GM18519 (cell line): ENCODE data around the gene CC2D2A.

Experiments
- ATAC-seq: cut with Tn5 transposase; IDR thresholded peaks from one replicate; pipeline ENCODE4 v1.9.1; 2021; ENCODE audit warnings: mild to moderate bottlenecking, moderate library complexity; ENCODE audit not compliant: unreplicated experiment, low FRiP score

The CC2D2A gene

DNA sequence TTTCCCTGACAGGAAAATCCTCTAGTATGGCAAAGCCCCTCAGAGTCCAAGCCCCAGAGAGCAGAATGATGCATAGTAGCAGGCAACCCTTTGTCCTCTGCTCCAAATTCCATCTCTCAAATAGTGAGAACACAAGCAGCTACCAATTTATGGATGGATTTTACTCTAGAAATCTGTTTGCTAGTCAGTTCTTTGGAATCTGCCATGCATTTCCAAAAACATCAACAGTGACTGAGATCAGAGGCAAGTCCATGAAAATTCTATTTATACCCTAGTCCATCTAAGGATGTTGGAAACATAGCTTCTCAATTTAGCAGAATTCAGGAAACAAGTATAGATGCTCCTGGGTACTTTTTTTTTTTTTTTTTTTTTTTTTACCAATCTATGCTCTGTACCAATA, 10.0 kb upstream of the CC2D2A start:
- no peak for ATAC-seq

DNA sequence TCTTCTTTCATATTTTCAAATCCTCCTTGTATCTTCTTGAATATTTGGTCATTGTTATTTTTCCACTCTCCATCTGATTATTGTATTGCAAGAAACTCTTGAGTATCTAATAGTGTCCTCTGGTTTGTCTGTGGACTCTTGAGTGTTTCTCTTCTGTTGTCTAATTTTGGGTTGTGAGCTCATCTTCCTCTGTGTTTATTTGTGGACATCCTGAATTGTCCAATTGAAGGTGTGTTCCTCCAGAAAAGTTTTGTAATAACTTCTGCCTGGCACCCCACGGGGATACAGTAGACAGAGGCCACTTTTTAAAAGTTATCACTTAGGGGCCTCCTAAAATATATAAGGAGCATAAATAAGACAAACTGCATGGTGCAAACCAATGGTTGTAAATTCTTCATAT, 3.1 kb upstream of the CC2D2A start:
- no peak for ATAC-seq

DNA sequence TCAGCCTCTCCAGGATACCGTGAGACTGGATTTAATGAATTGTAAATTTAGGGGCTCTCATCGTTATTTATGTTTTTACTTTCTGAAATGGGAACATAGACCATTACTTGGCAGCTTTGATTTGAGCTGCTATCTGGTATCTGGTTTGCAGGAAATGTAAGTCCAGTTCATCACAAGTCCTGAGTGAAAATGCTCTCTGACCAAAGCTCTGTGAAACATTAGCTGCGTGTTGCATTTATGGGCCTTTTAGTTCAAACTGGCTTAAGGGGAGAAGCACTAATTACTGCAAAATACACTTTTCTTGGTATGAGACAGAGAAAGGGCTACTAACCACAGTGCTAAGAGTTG, 420 bp downstream of the CC2D2A start:
- ATAC-seq = no peak

DNA sequence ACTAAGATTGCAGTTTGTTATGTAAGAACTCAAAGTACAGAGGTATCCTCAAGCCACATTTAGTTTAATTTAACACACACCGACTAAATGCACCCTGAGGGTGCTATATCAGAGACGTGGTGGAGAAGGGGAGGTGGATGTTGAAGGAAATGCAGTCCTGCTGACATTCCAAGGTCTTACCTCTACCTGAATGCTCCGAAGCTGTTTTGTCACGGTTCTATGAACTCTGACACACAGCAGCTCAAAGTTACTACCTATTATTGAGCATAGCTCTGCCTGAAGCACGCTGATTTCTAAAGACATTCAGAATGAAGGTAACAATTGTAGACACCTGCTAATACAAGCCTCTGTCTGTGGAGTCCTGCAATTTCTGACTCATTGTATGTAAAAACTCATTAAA, 6.7 kb downstream of the CC2D2A start:
- no peak for ATAC-seq

DNA sequence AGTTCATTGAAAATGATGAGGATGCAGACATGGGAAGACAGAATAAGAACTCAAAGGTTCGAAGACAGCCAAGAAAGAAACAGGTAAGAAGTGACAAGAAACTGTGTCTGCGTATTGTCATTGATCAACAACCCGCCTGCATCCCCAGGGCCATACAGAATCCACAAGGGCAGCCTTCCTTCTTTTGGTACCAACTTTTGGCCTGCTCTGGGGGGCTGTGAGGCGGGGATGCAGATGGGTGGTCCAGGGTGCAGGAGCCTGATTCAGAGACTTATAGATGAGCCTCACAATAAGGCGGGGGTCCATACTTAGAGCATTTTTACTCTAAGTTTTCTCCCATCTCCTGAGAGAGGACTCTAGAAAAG, 9.0 kb downstream of the CC2D2A start:
- ATAC-seq = no peak

DNA sequence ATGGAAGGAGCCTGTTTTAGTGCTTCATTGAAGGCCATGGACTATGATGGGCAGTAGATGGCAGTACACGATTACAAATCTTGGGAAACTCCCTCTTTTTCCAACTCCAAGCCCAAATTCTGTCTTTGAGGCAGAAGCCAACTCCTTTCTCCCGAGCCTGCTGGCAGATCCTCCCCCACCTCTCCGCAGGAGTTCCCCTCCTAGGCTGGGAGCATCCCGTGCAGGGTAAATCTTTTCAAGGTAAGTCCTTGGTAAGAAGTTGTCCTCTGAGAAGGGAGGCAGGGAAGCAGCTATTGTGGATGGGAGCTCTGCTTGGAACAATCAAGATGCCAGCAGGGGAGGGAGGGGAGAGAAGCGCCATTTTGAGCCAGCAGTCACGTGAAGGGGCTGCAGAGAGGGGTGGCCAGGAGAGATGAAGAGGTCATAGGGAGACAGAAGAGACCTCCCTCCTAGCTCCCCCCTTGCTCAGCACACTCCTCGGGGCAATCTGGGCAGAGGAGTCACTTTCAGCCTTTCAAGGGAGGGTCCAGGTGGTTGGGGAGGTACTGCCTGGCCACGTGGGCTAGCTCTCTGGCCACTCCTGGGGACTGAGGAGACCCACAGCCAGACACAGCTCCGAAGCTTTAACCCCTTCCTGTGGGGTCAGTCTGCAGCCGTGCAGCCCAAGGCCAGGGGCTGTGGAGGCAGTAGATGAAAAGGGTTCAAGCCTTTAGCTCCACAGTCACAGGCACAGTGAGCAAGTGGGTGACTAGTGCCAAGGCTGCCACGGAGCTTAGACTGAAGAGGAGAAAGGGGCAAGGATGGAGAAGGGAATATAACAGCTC, 9.6 kb downstream of the CC2D2A start:
- no peak for ATAC-seq

DNA sequence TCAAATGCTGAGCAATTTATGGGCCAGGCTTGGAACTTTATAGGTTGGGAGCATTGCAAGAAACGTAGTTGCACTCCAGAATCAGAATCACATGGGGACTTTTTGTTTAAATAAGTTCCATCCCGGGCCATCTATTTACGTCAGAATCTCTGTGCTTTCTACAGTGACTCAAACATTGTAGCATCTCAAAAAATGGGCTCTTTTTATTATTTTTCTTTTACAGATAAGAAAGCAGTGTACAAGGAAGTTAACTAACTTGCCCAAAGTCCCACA, 10.2 kb downstream of the CC2D2A start:
- no peak for ATAC-seq

DNA sequence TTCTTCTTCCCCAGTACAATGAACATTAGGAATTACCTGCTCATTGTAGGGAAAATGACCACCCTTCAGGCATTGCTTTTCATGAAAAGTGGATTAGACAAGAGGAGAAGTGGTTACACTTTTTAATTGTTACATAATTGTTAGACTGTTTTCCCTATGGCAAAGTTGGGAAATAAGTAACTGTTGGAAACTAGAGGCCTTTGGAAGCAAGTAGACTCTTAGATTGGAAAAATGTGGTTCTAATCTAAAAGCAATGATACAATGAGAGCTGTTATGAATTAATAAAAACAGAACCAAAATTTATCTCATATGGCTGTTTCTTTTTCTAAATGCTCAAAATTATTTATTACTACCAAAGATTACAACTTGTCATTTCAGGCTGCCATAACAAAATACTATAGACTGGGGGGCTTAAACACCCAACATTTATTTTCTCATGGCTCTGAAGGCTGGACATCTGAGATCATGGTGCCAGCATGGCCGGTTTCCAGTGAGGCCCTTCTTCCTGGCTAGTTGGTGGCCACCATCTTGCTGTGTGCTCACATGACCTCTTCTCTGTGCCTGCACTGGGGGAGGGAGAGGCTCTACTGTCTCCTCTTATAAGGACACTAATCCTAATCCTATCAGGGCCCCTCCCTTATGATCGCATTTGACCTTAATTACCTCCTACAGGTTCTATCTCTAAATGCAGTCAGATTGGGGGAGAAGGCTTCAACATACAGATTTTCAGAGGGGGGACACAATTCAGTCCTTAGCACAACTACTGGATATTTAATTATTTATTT, 12.5 kb downstream of the CC2D2A start:
- ATAC-seq = no peak

DNA sequence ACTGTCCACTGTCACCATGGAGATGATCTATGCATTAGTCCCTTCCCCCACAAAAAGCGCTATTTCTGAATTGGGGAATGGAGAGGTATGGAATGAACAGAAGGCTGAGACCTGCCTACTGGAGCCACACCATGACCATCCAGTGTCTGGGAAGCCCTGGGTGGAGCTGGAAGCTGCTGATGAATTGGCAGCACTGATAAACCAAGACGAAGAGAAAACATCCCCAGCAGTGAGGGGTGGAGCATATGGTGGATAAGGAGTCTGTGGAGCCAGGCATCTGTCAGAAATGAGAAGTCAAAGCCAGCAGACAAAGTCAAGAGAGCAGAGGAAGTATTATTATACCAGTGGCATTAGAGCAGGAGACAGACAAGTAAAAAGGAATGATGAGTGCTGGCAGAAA, 13.2 kb downstream of the CC2D2A start:
- no peak for ATAC-seq

DNA sequence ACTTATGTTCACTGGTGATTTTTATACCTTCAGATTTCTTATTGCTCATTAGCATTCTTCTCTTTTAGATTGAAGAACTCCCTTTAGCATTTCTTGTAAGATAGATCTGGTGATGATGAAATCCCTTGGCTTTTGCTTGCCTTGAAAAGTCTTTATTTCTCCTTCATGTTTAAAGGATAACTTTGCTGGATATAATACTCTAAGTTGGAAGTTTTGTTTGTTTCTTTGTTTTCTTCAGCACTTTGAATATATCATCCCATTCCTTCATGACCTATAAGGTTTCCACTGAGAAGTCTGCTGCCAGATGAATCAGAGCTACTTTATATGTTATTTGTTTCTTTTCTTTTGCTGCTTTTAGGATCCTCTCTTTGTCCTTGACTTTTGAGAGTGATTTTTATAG, 18.5 kb downstream of the CC2D2A start:
- ATAC-seq = no peak

DNA sequence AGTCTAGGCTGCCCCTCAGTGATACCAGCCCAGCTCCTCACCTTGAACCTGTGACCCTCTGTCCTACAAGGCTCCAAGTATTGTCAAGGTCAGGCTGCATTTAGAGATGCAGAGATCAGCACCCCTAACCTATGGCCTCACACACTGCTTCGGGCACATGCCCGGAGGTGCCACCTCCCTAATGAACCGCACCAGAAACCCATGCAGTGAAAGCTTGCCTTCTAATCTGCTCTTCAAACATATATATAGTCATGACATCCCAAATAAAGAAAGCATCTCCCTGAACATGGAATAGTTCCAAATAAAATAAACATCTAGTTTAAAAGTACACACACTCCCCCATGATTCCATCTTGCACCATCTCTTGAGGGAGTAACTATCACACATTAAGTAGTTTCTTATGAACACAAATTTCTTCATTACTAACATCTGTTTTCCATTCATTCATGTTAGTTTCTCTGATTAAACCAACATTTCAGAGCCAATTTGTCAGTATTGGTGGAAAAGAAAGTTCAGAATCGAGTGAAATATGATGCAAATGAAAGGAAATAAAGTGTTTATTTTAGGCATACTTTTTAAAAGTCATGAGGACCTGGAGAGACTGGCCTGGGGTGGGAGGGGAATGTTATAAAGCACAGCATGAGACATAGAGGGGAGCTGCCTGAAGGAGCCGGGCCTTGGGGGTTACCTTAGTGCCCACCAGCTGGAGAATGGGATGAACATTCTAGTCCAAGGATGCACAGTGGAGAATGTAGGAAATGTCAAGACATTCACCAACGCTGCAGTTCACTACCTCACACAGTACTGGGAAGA, 19.2 kb downstream of the CC2D2A start:
- no peak for ATAC-seq

DNA sequence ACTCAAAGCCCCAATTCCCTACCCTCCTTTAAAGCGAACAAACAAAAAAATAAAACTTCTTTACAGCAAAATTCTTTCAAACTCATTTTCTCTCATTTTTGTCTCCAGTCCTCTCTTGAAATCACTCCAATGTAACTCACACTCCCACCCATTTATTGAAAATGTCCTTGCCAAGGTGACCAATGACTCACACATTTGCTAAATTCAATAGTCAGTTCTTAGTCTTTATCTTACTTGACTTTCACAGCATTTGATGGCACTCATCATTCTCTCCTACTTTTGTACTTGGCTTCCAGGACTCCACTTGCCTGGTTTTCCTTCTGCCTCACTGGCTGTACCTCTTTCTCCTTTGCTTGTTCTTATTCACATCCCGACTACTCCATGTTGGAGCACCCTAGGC, 19.9 kb downstream of the CC2D2A start:
- no peak for ATAC-seq

DNA sequence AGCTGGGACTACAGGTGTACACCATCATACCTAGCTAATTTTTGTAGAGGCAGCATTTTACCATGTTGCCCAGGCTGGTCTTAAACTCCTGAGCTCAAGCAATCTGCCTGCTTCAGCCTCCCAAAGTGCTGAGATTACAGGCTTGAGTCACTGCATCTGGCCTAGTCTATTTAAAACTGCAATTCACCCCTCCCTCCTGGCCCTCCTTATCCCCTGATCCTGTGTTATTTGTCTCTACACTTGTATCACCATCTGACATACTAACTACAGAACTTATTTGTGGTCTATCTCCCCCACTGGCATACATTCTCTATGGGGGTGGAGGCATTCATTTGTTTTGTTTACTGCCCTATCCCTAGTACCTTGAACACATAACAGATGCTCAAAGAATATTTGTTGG, 23.7 kb downstream of the CC2D2A start:
- ATAC-seq = no peak

DNA sequence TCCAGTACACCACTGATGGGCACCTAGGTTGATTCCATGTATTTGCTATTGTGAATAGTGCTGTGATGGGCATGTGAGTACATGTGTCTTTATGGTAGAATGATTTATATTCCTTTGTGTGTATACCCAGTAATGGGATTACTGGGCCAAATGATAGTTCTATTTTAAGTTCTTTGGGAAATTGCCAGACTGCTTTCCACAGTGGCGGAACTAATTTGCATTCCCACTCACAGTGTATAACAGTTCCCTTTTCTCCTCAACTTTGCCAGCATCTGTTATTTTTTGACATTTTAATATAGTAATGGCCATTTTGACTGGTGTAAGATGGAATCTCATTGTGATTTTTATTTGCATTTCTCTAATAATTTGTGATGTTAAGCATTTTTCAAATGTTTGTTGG, 25.9 kb downstream of the CC2D2A start:
- ATAC-seq = no peak

DNA sequence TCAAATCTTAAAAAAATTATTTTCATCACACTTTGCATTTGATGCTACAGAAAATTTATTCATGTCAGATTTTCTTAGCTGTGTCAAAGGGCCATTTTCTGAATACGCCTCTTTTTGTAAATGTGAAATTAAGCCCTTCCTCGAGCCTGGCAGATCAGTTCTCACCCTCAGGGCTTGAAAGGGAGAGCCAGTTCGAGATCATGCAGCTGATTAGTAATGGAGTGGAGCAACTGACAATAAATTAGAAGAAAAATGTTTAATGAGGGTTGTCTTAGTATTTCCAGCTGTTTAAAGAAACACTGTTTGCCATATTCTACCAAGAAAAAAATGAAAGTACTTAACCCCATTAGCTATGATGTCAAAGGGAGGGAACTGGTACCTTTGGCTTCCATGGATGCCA, 28.7 kb downstream of the CC2D2A start:
- ATAC-seq = no peak

DNA sequence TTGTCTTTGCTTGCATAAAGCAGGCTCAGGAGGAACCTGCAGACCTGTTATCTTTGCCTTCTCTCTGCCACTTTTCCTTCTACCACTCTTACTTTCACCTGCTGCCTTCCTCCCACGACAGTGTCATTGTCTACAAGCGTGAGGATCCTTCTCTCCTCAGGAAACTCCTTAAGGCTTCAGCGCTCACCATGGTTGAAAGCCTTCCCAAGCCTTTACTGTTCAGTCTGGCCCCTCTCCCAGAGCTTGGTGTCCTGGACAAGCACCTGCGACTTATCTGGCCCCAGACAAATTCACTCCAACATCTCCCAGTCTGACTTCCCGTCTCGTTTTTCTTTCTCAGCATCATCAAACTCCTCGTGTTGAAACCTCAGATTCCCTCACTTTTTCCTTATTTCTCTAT, 31.0 kb downstream of the CC2D2A start:
- no peak for ATAC-seq

DNA sequence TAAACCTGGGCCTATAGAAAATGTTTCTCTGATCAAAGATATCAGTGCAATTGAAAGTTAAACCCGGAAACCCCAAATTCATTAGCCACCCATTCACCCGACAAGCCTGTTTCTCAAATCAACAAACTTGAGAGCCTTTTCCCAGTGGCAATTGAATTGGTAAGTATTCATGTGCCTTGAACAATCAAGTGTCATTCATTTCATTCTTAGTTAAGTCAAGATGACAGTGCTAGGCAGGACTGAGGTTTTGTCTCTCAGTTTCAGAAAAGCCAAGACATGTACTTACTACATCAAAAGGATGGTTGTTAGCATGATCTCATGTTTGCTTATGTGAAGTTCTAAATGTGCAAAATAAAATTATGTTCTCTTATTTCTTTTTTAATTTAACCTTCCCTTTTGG, 32.3 kb downstream of the CC2D2A start:
- no peak for ATAC-seq

DNA sequence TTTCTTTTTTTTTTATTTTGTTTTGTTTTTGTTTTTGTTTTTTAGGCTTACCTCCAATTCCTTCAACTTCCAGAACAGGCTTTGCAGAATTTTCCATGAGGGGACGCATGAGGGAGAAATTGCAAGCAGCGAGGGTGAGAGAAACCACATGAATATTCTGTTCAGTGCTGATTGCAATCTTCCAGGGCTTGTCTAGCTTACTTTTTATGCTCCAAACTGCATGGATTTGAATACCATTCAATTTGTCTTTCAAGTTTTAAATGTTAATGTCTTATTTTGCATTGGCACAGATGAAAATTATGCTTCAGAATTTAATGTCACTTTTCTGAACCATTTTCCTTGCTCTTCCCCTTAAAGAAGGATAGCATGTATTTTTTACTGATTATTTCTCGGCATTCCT, 32.7 kb downstream of the CC2D2A start:
- ATAC-seq = no peak

DNA sequence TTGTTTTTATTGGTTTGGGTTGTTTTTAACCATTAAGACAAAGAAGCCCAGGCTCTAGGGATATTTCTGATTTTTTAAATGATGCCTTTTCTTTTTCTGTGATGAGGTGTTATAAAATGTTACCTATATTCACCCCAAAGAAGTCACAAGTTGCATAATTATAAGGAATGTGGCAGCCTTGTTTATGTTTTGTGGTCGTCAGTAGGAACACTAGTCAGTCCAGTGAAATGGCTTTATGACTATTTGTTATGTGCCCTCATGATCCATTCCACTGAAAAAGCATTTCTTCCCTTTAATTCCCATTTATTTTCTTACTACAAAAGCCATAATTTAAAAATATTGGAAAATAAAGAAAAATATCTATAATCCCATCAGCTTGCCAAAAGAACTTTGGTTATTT, 34.4 kb downstream of the CC2D2A start:
- no peak for ATAC-seq

DNA sequence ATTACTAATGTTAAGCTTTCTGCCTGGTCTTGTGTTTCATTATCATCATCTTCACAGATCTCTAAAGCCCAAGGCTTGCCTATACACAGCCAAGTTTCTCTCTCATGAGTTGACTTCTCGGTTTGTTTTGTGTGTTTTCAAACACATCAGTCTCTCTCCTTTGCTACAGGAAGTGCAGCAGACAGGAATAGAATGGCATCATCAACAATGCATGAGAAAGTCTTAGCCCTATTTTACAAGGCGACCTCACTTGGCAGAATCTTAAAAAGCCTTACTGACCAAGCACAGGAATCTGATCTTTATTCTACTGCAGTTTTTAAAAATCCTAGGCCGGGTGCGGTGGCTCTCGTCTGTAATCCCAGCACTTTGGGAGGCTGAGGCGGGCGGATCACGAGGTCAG, 36.8 kb downstream of the CC2D2A start:
- no peak for ATAC-seq

DNA sequence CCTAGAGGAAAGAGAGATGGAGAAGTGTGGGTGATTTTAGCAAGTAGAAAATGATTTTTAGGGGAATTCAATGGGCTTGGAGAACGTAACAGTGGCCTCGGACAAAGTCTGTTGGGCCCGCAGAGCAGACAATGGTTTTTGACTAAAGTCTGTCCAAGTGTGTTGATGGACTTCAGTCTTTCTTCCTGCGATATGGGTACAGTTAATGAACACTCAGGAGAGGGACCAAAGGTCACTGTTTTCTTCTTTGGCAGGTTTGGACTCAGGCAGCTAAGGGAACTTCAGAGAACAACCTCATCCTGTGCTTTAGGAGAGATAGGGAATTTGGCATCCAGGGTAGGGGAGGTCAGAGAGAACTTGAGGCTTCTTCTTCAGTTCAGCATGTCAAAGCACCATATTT, 38.0 kb downstream of the CC2D2A start:
- no peak for ATAC-seq

DNA sequence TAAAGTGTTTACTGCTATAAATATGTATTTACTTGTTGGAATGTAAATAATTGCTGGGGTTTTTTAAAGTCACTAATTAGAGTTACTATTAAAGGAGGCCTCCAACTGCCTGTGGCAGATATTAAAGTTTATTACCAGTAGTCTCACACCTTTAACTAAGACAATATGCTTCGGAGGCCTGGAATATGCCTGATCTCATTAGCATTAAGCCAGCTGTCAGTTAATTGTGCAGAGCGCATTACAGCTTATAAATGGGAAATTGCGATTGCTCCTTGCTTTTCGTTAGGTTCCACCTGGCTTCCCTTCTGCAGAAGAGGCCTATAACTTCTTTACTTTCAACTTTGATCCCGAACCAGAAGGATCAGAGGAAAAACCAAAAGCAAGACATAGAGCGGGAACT, 41.3 kb downstream of the CC2D2A start:
- no peak for ATAC-seq
